ENCODE data around the gene COL4A6.

The COL4A6 gene

DNA sequence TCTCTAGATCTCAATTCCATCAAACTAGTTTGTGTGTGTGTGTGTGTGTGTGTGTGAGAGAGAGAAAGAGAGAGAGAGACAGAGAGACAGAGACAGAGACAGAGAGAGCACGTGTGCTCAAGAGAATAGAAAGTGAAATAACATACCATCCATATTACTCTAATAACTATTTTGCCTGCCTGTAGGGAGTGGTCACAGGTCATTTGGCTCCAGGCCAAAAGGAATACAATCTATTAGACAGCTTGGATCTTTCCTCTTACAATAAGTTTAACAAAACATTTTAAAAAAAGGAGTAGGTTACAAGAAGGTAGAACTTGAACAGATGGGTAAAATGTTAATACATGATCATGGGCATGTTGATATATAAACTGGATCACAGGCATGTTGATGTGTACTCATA is 76.2 kb downstream of the COL4A6 start:
- no peak overlapping the region for H3K4me3 ChIP-seq (ENCODE audit: low read length)
- no peaks in the 10 kb centered on the region for H3K4me1 ChIP-seq (ENCODE audit: control insufficient read depth, insufficient read depth, low read length)
- no peak overlapping the region for H3K9ac ChIP-seq (ENCODE audit: low read length)
- H3K9me3 ChIP-seq (ENCODE audit: control insufficient read depth, low read length): no peaks in the 10 kb centered on the region
- no peaks in the 10 kb centered on the region for H3K36me3 ChIP-seq (ENCODE audit: control insufficient read depth, insufficient read depth, low read length, severe bottlenecking)
- DNase-seq (ENCODE audit: low read depth): no peak
- peaks cover 33% of the 10 kb centered on the region for H3K27me3 ChIP-seq (replicated peaks; ENCODE audit: control insufficient read depth, insufficient read depth, low read length)

DNA sequence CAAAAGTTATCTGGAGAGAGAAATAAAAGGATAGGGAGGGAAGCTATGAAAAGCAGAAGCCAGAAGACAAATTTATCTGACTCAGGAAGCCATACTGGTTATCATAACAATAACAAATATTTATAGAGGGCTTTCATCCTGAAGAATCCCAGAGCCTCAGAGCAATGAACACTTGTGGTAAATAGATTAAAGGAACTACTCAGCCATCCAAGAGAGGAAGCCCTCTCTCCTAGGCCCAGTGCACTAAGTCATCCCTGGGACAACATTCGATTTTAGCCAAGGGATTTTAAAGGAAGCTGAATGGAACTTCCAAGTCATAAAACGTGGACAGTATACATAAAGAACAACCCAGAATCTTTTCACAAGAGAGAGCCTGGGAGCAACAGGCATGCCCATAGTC is 76.9 kb downstream of the COL4A6 start:
- H3K4me1 ChIP-seq (ENCODE audit: control insufficient read depth, insufficient read depth, low read length): no peaks in the 10 kb centered on the region
- no peak overlapping the region for H3K9ac ChIP-seq (ENCODE audit: low read length)
- H3K9me3 ChIP-seq (ENCODE audit: control insufficient read depth, low read length): no peaks in the 10 kb centered on the region
- no peak overlapping the region for H3K4me3 ChIP-seq (ENCODE audit: low read length)
- H3K36me3 ChIP-seq (ENCODE audit: control insufficient read depth, insufficient read depth, low read length, severe bottlenecking): no peaks in the 10 kb centered on the region
- no peak for DNase-seq (ENCODE audit: low read depth)
- H3K27me3 ChIP-seq (replicated peaks; ENCODE audit: control insufficient read depth, insufficient read depth, low read length): peaks cover 31% of the 10 kb centered on the region

DNA sequence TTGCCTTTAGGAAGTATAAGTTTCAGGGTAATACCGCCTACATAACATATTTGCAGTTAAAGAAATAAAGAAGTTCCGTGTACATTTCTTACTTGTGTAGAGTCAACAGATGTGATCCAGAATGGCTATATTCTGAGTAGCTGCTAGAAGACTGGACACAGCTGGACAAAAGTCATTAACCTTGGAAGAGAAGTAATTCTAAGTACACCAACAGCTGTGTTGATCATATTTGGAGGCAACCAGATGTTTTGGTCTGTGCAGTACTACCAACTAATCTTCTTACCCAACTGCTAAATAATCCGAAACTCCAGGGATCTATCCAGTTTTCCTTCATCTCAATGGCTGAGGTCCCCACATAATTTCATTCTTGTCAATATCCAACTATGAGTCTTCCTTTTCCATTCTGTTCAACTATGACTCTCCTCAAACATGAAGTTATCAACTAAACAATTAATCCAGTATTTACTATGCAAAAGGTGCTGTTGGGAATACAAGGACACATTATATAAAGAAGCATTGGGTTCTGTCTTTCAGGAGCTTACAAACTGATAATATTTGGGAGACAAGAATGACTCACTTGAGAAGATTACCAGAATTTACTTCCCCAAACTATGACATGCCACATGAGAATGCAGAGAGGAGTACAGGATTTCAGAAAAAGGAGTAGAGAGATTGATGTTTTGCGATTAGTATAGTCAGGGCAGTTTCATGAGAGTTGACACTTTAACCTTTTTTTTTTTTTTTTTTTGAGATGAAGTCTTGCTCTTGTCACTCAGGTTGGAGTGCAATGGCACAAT is 78.2 kb downstream of the COL4A6 start:
- Histone ChIP-seq H3K36me3 (ENCODE audit: control insufficient read depth, insufficient read depth, low read length, severe bottlenecking) (no peaks in the 10 kb centered on the region), H3K9me3 (ENCODE audit: control insufficient read depth, low read length) (no peaks in the 10 kb centered on the region), H3K4me1 (ENCODE audit: control insufficient read depth, insufficient read depth, low read length) (no peaks in the 10 kb centered on the region), H3K27me3 (replicated peaks; ENCODE audit: control insufficient read depth, insufficient read depth, low read length) (peaks cover 20% of the 10 kb centered on the region), H3K4me3 (ENCODE audit: low read length) (no peak overlapping the region), H3K9ac (ENCODE audit: low read length) (no peak overlapping the region)
- peak; percentile 8 for DNase-seq (ENCODE audit: low read depth)

DNA sequence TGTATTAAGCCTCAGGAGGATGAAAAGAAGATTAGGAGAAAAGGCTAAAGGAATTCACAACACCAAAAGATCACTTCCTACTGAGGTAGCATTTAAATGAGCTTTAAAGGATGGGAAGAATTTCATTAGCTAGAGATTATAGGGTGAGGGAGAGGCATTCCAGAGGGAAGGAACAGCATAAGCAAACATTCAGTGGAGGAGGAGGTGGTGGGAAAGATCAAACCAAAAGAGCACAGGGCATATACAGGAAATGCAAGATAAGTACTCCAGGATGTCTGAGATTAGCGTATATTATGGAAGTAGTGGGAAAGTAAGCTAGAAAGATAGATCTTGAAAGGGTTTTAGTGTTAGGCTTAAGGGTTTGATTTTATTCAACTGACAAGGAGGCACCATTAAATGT is 84.8 kb downstream of the COL4A6 start:
- Histone ChIP-seq H3K27me3 (replicated peaks; ENCODE audit: control insufficient read depth, insufficient read depth, low read length) (peaks cover 37% of the 10 kb centered on the region), H3K36me3 (ENCODE audit: control insufficient read depth, insufficient read depth, low read length, severe bottlenecking) (no peaks in the 10 kb centered on the region), H3K4me1 (ENCODE audit: control insufficient read depth, insufficient read depth, low read length) (no peaks in the 10 kb centered on the region), H3K9ac (ENCODE audit: low read length) (no peak overlapping the region), H3K9me3 (ENCODE audit: control insufficient read depth, low read length) (no peaks in the 10 kb centered on the region), H3K4me3 (ENCODE audit: low read length) (no peak overlapping the region)
- no peak for DNase-seq (ENCODE audit: low read depth)

DNA sequence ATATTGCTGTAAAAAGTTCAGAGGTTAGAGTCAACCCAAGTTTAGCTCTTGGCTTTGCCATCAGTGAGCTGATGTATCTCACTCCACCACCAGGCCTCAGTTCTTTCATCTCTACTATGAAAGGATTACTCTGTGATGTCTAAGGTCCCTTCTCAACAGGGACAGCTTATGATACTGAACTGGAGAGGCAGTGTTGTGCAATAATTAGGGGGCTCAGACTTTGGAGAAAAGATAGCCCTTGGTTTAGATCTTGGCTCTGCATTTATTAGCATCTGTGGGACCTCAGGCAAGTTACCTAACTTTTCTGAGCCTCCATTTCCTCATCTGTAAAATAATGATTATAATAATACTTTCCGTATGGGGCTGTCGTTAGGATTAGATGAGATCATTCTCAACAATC is 89.0 kb downstream of the COL4A6 start:
- no peaks in the 10 kb centered on the region for H3K4me1 ChIP-seq (ENCODE audit: control insufficient read depth, insufficient read depth, low read length)
- H3K36me3 ChIP-seq (ENCODE audit: control insufficient read depth, insufficient read depth, low read length, severe bottlenecking): no peaks in the 10 kb centered on the region
- H3K4me3 ChIP-seq (ENCODE audit: low read length): no peak overlapping the region
- no peaks in the 10 kb centered on the region for H3K9me3 ChIP-seq (ENCODE audit: control insufficient read depth, low read length)
- DNase-seq (ENCODE audit: low read depth): no peak
- no peak overlapping the region for H3K9ac ChIP-seq (ENCODE audit: low read length)
- H3K27me3 ChIP-seq (replicated peaks; ENCODE audit: control insufficient read depth, insufficient read depth, low read length): peaks cover 28% of the 10 kb centered on the region

DNA sequence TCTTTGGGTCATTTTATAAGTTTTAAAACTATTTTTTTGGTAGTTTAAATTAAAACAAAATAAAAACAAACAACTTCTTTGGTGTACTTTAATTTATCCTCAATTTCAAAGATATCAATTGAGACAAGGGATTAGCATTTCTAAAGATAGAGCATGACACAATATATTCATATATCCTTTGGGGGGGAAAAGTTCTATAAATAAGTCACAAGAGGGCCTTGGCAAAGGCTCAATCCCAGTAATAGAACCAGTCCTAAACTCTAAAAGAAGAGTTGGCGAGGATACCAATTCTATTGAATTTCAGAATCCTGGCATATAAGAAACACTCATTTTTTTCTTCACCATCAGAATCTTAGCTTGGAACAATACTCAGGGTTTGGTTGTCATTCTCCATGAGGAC is 89.7 kb downstream of the COL4A6 start:
- no peak overlapping the region for H3K4me3 ChIP-seq (ENCODE audit: low read length)

DNA sequence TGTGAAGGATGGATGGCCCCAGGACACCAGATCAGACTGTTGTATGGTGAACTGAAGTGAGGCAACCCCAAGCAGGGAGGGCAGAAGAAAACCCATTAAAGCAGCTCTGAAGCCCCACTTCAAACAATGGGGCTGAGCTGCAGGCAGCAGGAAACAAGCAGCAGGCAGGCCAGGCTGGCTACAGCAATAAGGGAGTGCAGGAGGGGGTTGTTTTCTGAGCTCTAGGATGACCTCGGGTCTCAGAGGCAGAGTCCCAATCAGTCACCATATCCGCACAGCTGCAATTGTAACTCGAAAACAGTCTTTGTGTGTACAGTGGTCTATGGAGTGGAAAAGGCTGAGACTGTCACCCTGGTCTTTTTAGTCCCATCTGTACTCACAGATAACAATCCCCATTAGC is 90.4 kb downstream of the COL4A6 start:
- no peak overlapping the region for H3K9ac ChIP-seq (ENCODE audit: low read length)
- no peaks in the 10 kb centered on the region for H3K4me1 ChIP-seq (ENCODE audit: control insufficient read depth, insufficient read depth, low read length)
- no peak overlapping the region for H3K4me3 ChIP-seq (ENCODE audit: low read length)
- DNase-seq (ENCODE audit: low read depth): no peak
- H3K27me3 ChIP-seq (replicated peaks; ENCODE audit: control insufficient read depth, insufficient read depth, low read length): peaks cover 24% of the 10 kb centered on the region
- no peaks in the 10 kb centered on the region for H3K36me3 ChIP-seq (ENCODE audit: control insufficient read depth, insufficient read depth, low read length, severe bottlenecking)
- no peaks in the 10 kb centered on the region for H3K9me3 ChIP-seq (ENCODE audit: control insufficient read depth, low read length)

More for the DNA sequence above, 89.7 kb downstream of the COL4A6 start:
- no peak overlapping the region for H3K9ac ChIP-seq (ENCODE audit: low read length)
- no peaks in the 10 kb centered on the region for H3K4me1 ChIP-seq (ENCODE audit: control insufficient read depth, insufficient read depth, low read length)
- H3K36me3 ChIP-seq (ENCODE audit: control insufficient read depth, insufficient read depth, low read length, severe bottlenecking): no peaks in the 10 kb centered on the region
- H3K9me3 ChIP-seq (ENCODE audit: control insufficient read depth, low read length): no peaks in the 10 kb centered on the region
- H3K27me3 ChIP-seq (replicated peaks; ENCODE audit: control insufficient read depth, insufficient read depth, low read length): peaks cover 27% of the 10 kb centered on the region
- no peak for DNase-seq (ENCODE audit: low read depth)

DNA sequence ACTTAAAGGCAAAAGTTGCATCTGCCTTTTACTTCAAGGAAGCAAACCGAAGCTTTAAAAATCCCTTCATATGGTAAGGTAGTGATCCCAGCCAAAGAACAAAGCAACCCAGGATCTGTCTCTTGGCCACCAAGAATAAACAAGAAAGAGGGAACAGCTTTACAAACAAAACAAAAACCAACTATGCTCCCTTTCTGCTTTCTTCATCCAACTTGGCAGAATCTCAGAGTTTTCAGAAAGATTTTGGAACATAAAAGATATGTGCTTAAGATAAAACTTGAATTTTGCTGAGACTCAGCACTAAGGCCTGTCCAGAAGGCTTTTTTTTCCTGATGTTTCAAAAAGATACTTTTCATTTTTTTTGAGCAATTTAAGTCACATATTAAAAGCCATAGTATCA is 94.0 kb downstream of the COL4A6 start:
- Histone ChIP-seq H3K27me3 (replicated peaks; ENCODE audit: control insufficient read depth, insufficient read depth, low read length) (peaks cover 12% of the 10 kb centered on the region), H3K9me3 (ENCODE audit: control insufficient read depth, low read length) (peaks cover 7% of the 10 kb centered on the region), H3K4me1 (ENCODE audit: control insufficient read depth, insufficient read depth, low read length) (no peaks in the 10 kb centered on the region), H3K36me3 (ENCODE audit: control insufficient read depth, insufficient read depth, low read length, severe bottlenecking) (no peaks in the 10 kb centered on the region), H3K4me3 (ENCODE audit: low read length) (no peak overlapping the region), H3K9ac (ENCODE audit: low read length) (no peak overlapping the region)
- DNase-seq (ENCODE audit: low read depth): peak; percentile 38

DNA sequence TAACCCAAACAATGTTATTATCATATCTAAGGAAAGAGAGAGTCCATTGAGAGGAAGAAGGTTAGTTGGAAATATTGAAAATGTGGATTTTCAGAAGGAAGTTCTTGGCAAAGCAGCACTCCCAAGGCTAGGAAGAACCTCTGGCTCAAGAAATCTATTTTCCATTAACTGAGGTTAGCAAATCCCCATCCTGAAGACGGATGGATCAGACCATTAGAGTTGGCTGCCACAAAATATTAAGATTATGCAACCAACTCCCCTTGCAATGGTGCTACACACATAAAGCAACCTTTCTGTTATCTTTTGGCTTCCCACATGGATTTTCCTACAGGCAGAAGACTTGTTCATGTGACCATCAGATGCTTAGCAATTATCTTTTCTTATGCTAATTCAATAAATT is 96.3 kb downstream of the COL4A6 start:
- H3K4me3 ChIP-seq (ENCODE audit: low read length): no peak overlapping the region
- DNase-seq (ENCODE audit: low read depth): no peak
- peaks cover 21% of the 10 kb centered on the region for H3K27me3 ChIP-seq (replicated peaks; ENCODE audit: control insufficient read depth, insufficient read depth, low read length)
- no peaks in the 10 kb centered on the region for H3K36me3 ChIP-seq (ENCODE audit: control insufficient read depth, insufficient read depth, low read length, severe bottlenecking)
- H3K9me3 ChIP-seq (ENCODE audit: control insufficient read depth, low read length): peaks cover 8% of the 10 kb centered on the region
- H3K9ac ChIP-seq (ENCODE audit: low read length): no peak overlapping the region
- H3K4me1 ChIP-seq (ENCODE audit: control insufficient read depth, insufficient read depth, low read length): no peaks in the 10 kb centered on the region

DNA sequence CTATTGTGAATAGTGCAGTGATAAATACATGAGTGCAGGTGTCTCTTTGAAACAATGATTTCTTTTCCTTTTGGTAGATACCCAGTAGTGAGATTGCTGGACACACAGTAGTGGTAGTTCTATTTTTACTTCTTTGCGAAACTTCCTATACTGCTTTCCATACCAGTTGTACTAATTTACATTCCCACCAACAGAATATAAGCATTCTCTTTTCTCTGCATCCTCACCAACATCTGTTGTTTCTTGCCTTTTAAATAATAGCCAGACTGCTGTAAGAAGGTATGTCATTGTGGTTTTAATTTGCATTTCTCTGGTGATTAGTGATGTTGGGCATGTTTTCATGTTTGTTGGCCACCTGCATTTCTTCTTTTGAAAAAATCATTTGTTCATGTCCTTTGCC is 105.9 kb downstream of the COL4A6 start:
- Histone ChIP-seq H3K4me1 (ENCODE audit: control insufficient read depth, insufficient read depth, low read length) (no peaks in the 10 kb centered on the region), H3K9ac (ENCODE audit: low read length) (no peak overlapping the region), H3K4me3 (ENCODE audit: low read length) (no peak overlapping the region), H3K9me3 (ENCODE audit: control insufficient read depth, low read length) (no peaks in the 10 kb centered on the region), H3K27me3 (replicated peaks; ENCODE audit: control insufficient read depth, insufficient read depth, low read length) (peaks cover 18% of the 10 kb centered on the region), H3K36me3 (ENCODE audit: control insufficient read depth, insufficient read depth, low read length, severe bottlenecking) (no peaks in the 10 kb centered on the region)
- DNase-seq (ENCODE audit: low read depth): no peak

DNA sequence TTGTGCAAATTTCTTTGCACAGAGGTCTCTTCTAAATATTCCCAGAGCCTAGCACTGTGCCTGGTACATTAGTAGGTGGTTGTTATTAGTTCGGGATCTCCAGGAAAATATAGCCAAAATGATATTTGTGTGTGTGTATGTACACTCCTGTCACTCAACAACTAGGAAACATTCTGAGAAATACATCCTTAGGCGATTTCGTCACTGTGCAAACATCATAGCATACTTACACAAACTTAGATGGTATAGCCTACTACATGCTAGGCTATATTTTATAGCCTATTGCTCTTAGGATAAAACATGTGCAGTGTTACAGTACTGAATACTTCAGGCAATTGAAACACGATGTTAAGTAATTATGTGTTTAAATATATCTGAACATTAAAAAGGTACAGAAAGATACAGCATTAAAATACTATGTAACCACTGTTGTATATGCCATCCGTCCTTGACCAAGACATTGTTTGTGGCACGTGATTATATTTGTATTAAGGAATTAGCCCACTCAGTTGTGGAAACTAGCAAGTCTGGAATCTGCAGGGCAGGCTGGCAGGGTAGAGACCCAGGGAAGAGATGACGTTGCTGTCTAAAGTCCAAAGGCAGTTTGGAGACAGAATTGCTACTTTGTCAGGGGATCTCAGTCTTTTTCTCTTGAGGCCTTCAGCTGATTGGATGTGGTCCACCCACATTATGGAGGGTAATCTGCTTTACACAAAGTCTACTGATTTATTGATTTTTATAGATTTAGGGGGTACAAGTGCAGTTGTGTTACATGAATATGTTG is 106.9 kb downstream of the COL4A6 start:
- DNase-seq (ENCODE audit: low read depth): no peak
- H3K9me3 ChIP-seq (ENCODE audit: control insufficient read depth, low read length): no peaks in the 10 kb centered on the region
- H3K9ac ChIP-seq (ENCODE audit: low read length): no peak overlapping the region
- no peaks in the 10 kb centered on the region for H3K36me3 ChIP-seq (ENCODE audit: control insufficient read depth, insufficient read depth, low read length, severe bottlenecking)
- H3K4me1 ChIP-seq (ENCODE audit: control insufficient read depth, insufficient read depth, low read length): no peaks in the 10 kb centered on the region
- H3K4me3 ChIP-seq (ENCODE audit: low read length): no peak overlapping the region
- H3K27me3 ChIP-seq (replicated peaks; ENCODE audit: control insufficient read depth, insufficient read depth, low read length): peaks cover 16% of the 10 kb centered on the region
